ENCODE data around the gene LIF. TPM values are rescaled to one million over a fixed set of nuclear protein-coding genes. Genes with fewer than 3 reads are reported as not detected.

LIF gene
- total RNA-seq, 1 donor from 2014 or later = 0.16 TPM

DNA sequence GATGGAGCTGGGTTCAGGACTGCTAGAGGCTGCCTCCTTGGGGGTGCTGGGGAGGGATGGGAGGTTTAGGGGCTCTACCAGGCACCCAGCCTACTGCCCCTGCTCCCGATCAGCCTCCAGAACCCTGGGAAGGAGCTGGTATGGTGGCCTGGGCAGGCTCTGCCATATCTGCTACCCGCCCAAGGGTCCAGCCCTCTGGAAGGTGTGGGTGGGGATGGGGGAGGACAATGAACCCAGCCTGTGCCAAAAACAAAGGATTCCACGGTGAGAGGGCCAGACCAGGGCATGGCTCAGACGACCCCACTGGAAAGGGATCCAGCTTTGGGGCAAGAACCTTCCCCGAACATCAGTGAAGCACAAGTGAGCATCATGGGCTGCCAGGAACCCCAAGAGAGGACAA is 39.8 kb upstream of the LIF start:
- H3K27ac ChIP-seq (replicated peaks) = no peak overlapping the region
- DNase-seq = no peak
- intact Hi-C loops (cut with micrococcal nuclease) = no loop called here
- no peaks in the 10 kb centered on the region for H3K9me3 ChIP-seq (replicated peaks)
- H3K27me3 ChIP-seq (ENCODE audit: low read depth) = no peaks in the 10 kb centered on the region
- peaks cover 20% of the 10 kb centered on the region for H3K36me3 ChIP-seq
- H3K4me1 ChIP-seq = peaks cover 41% of the 10 kb centered on the region
- TF ChIP-seq, protein P1, sequence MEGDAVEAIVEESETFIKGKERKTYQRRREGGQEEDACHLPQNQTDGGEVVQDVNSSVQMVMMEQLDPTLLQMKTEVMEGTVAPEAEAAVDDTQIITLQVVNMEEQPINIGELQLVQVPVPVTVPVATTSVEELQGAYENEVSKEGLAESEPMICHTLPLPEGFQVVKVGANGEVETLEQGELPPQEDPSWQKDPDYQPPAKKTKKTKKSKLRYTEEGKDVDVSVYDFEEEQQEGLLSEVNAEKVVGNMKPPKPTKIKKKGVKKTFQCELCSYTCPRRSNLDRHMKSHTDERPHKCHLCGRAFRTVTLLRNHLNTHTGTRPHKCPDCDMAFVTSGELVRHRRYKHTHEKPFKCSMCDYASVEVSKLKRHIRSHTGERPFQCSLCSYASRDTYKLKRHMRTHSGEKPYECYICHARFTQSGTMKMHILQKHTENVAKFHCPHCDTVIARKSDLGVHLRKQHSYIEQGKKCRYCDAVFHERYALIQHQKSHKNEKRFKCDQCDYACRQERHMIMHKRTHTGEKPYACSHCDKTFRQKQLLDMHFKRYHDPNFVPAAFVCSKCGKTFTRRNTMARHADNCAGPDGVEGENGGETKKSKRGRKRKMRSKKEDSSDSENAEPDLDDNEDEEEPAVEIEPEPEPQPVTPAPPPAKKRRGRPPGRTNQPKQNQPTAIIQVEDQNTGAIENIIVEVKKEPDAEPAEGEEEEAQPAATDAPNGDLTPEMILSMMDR (IDR thresholded peaks at IDR 0.05; ENCODE audit: borderline replicate concordance) = no peak
- H3K4me3 ChIP-seq = no peak overlapping the region

DNA sequence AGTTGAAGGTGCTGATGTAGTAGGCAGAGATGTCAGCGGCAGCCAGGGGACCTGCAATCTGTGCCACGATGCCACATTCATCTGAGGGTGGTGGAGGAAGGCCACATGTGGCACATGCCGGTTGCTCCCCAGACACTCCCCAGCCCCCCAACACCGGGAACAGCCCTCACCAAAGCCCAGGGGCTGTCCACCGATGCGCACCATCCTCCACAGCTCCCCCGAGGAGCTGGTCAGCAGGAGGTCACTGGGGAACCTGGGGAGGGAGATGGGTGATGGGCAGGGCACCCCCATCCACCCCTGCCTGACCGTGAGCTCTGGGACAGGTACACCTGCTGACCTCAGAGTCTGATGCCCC is 39.3 kb upstream of the LIF start:
- Histone ChIP-seq H3K27me3 (ENCODE audit: low read depth) (no peaks in the 10 kb centered on the region), H3K9me3 (replicated peaks) (no peaks in the 10 kb centered on the region), H3K36me3 (peaks cover 20% of the 10 kb centered on the region), H3K4me3 (no peak overlapping the region), H3K27ac (replicated peaks) (no peak overlapping the region), H3K4me1 (peaks cover 35% of the 10 kb centered on the region)
- TF ChIP-seq, protein P1 (IDR thresholded peaks at IDR 0.05; ENCODE audit: borderline replicate concordance) = no peak
- no peak for DNase-seq
- intact Hi-C loops (cut with micrococcal nuclease) = no loop called here

DNA sequence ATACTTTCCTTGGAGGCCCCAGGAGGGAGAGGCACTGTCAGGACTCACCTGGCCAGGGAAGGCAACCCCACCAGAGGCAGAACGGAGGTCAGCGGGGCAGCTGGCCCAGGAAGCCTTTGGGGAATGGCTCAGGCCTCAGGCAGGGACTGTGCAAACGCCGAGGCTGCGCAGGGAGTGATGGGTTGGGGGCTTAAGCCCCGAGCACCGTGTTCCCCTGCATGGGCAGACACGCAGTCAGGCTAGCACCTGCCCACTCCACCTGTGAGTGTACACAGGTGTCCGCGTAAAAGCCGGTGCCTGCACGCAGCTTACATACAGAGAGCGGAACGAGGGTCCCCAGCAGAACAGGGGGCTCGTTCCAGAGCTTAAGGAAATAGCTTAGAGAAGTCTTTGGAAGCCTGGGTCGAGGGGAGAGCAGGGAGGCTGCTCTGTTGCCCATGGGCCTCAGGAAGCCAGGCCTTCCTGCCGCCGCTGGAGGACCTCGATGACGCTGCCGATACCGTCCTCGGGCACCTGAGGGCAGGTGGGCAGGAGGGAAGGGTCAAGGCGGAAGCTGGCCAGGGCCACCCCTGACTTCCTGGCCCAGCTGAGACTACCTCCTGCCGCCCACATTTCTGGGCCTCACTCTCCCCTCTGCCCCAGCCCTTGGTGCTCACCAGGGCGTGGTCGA is 38.8 kb upstream of the LIF start:
- TF ChIP-seq, protein P1 (IDR thresholded peaks at IDR 0.05; ENCODE audit: borderline replicate concordance) = no peak
- no peak for DNase-seq
- Histone ChIP-seq H3K4me3 (no peak overlapping the region), H3K27me3 (ENCODE audit: low read depth) (no peaks in the 10 kb centered on the region), H3K4me1 (peaks cover 30% of the 10 kb centered on the region), H3K27ac (replicated peaks) (no peak overlapping the region), H3K9me3 (replicated peaks) (no peaks in the 10 kb centered on the region), H3K36me3 (peaks cover 20% of the 10 kb centered on the region)
- intact Hi-C loops (cut with micrococcal nuclease) = no loop called here

DNA sequence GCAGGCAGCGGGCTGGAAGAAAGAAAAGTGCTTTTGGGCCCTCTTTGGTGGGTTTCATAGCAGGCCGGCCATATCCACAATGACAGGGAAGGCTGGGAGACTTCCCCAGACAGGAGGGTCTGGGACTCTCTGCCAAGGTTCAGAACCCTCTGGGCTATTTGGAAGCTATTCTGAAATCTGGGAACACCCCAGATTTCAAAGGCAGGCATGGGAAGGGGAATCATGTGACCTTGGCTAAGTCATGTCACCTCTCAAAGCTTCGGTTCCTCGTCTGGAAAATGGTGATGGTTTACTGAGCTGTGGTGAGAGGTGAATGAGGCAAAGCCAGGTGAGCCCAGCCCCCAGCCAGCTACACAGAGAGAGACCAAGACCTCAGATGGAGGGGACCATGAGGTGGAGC is 38.1 kb upstream of the LIF start:
- TF ChIP-seq, protein P1 (IDR thresholded peaks at IDR 0.05; ENCODE audit: borderline replicate concordance) = no peak
- Histone ChIP-seq H3K9me3 (replicated peaks) (no peaks in the 10 kb centered on the region), H3K27me3 (ENCODE audit: low read depth) (no peaks in the 10 kb centered on the region), H3K36me3 (peaks cover 20% of the 10 kb centered on the region), H3K4me3 (no peak overlapping the region), H3K4me1 (peaks cover 25% of the 10 kb centered on the region), H3K27ac (replicated peaks) (no peak overlapping the region)
- no peak for DNase-seq
- intact Hi-C loops (cut with micrococcal nuclease) = no loop called here

GRCh38 chr22:30284172-30284571 is 37.6 kb upstream of the LIF start:
- intact Hi-C loops (cut with micrococcal nuclease) = no loop called here
- H3K36me3 ChIP-seq = peaks cover 20% of the 10 kb centered on the region
- no peaks in the 10 kb centered on the region for H3K9me3 ChIP-seq (replicated peaks)
- H3K27me3 ChIP-seq (ENCODE audit: low read depth) = no peaks in the 10 kb centered on the region
- no peak overlapping the region for H3K4me3 ChIP-seq
- no peak overlapping the region for H3K27ac ChIP-seq (replicated peaks)
- peaks cover 23% of the 10 kb centered on the region for H3K4me1 ChIP-seq
- DNase-seq = no peak
- TF ChIP-seq, protein P1 (IDR thresholded peaks at IDR 0.05; ENCODE audit: borderline replicate concordance) = no peak
